Panc1 (cell line): ENCODE results near the gene RGS6. TPM values are rescaled to one million over a fixed set of nuclear protein-coding genes. Genes with fewer than 3 reads are reported as not detected.

Source experiments
- ATAC-seq: fragments of 200-7000 bp; cut with Tn5 transposase; 2 replicates; pipeline ENCODE4 v1.9.1; 2020; ENCODE audit warnings: mild to moderate bottlenecking, moderate library complexity
- BruUV-seq: library from RNA; stranded (reverse); fragments of 400-500 nt; replicated peaks from 2 replicates; lab custom pipeline; 2021; lab: Mats Ljungman, UMichigan
- CTCF ChIA-PET: fragments of 300-600 bp; sonication (Branson Sonifier 250); formaldehyde crosslinking; loops from one replicate; lab custom pipeline; 2022; ENCODE audit warnings: antibody characterized with exemption; lab: Charles Lee
- POLR2A ChIA-PET: fragments of 300-600 bp; sonication (Branson Sonifier 250); formaldehyde crosslinking; loops from one replicate; lab custom pipeline; 2022; ENCODE audit warnings: antibody characterized with exemption; lab: Charles Lee
- DNase-seq: peaks from one replicate; pipeline ENCODE4 v3.0.0-alpha.2; 2010; ENCODE audit warnings: low read depth, low spot score
- H3K27ac ChIP-seq: 2 replicates; pipeline ENCODE4 v1.5.1; 2011; ENCODE audit warnings: mild to moderate bottlenecking, low read length, inconsistent platforms
- H3K27me3 ChIP-seq: fragments of 200-500 bp; sonication (Bioruptor generic); 2 replicates; pipeline ENCODE4 v1.6.0; 2014; ENCODE audit warnings: low read length, inconsistent platforms; ENCODE audit not compliant: control insufficient read depth, insufficient read depth
- H3K36me3 ChIP-seq: fragments of 200-500 bp; sonication (Bioruptor generic); 2 replicates; pipeline ENCODE4 v1.5.1; 2014; ENCODE audit warnings: inconsistent platforms, mild to moderate bottlenecking, low read length, moderate library complexity; ENCODE audit not compliant: control insufficient read depth, insufficient read depth
- H3K4me1 ChIP-seq: 2 replicates; pipeline ENCODE4 v1.5.1; 2011; ENCODE audit warnings: inconsistent platforms, mild to moderate bottlenecking, low read length, moderate library complexity; ENCODE audit not compliant: control insufficient read depth, insufficient read depth
- H3K4me3 ChIP-seq, 2 experiments: 2 replicates each; pipeline ENCODE4 v1.5.1; 2011 to 2012; ENCODE audit warnings: low read depth in 2 of 2, low read length in 2 of 2, mild to moderate bottlenecking in 2 of 2, inconsistent platforms in 1 of 2, moderate library complexity in 1 of 2
- H3K9me3 ChIP-seq: fragments of 200-500 bp; sonication (Bioruptor generic); 2 replicates; pipeline ENCODE4 v1.5.1; 2014; ENCODE audit warnings: low read depth, mild to moderate bottlenecking, inconsistent platforms, low read length, moderate library complexity; ENCODE audit not compliant: control insufficient read depth, insufficient read depth
- CTCF ChIP-seq: fragments of 450-650 bp; IDR thresholded peaks from 2 replicates; pipeline ENCODE4 v1.5.1; 2017; ENCODE audit warnings: mild to moderate bottlenecking
- POLR2AphosphoS5 ChIP-seq: IDR thresholded peaks from 2 replicates; pipeline ENCODE4 v1.6.1; 2012; ENCODE audit warnings: mild to moderate bottlenecking, low read depth, low read length, moderate library complexity
- REST ChIP-seq, 2 experiments: IDR thresholded peaks; 2 replicates each; pipeline ENCODE4 v1.6.1; 2011 to 2012; ENCODE audit warnings: low read depth in 2 of 2, control low read depth in 1 of 2, low read length in 1 of 2, mild to moderate bottlenecking in 1 of 2, moderate library complexity in 1 of 2; ENCODE audit not compliant: insufficient read depth in 1 of 2
- SIN3A ChIP-seq: IDR thresholded peaks from 2 replicates; pipeline ENCODE4 v1.6.1; 2012; ENCODE audit warnings: low read depth, mild to moderate bottlenecking, low read length, moderate library complexity, borderline replicate concordance; ENCODE audit not compliant: insufficient read depth
- TCF7L2 ChIP-seq: IDR thresholded peaks from 2 replicates; pipeline ENCODE4 v1.6.1; 2011; ENCODE audit warnings: mild to moderate bottlenecking, low read depth, low read length, inconsistent platforms
- in situ Hi-C: cut with HindIII; loops from 2 replicates; pipeline ENCODE4 v1.10.0; 2016; ENCODE audit warnings: low sequenced_read_pairs, low pct_unique_long_range_greater_than_20kb
- intact Hi-C: fragments of 100-400 bp; cut with micrococcal nuclease; formaldehyde crosslinking; loops from one replicate; pipeline ENCODE4 v1.10.0; 2022; ENCODE audit not compliant: unreplicated experiment
- total RNA-seq: library from RNA; stranded (reverse); gene quantifications from one replicate; pipeline ENCODE4 v1.2.1, GENCODE V29; 2021; ENCODE audit not compliant: unreplicated experiment

The RGS6 gene
- total RNA-seq, 1 experiment from 2014 or later: not detected

- Histone ChIP-seq H3K9me3 (no peaks in the 10 kb centered on the region), H3K36me3 (no peaks in the 10 kb centered on the region), H3K4me3 (no peak overlapping the region), H3K4me1 (no peaks in the 10 kb centered on the region), H3K27ac (no peak overlapping the region), H3K27me3 (no peaks in the 10 kb centered on the region)
- no peak for TF ChIP-seq SIN3A
- no peak for TF ChIP-seq CTCF
- TF ChIP-seq POLR2AphosphoS5: no peak
- TF ChIP-seq REST (IDR thresholded peaks at IDR 0.05; ENCODE audit: insufficient read depth in 1 of 2, low read depth in 2 of 2, low read length in 1 of 2): no peak
- no peak for TF ChIP-seq TCF7L2
- intact Hi-C loops (no loop called here), in situ Hi-C loops (no loop called here)
- no TSS peak for BruUV-seq
- CTCF ChIA-PET: no interaction called here
- POLR2A ChIA-PET: no interaction called here
- no peak for ATAC-seq
- no peak for DNase-seq
Observed at GRCh38 chr14:72332046-72332445, 399.8 kb downstream of the RGS6 start.

GRCh38 chr14:72332871-72333270 is 400.6 kb downstream of the RGS6 start:
- Histone ChIP-seq H3K36me3 (no peaks in the 10 kb centered on the region), H3K4me1 (no peaks in the 10 kb centered on the region), H3K27ac (no peak overlapping the region), H3K4me3 (no peak overlapping the region), H3K27me3 (no peaks in the 10 kb centered on the region), H3K9me3 (no peaks in the 10 kb centered on the region)
- CTCF ChIA-PET: no interaction called here
- in situ Hi-C loops (no loop called here), intact Hi-C loops (no loop called here)
- BruUV-seq: no TSS peak
- no peak for TF ChIP-seq SIN3A
- no peak for TF ChIP-seq CTCF
- no peak for TF ChIP-seq POLR2AphosphoS5
- TF ChIP-seq REST (IDR thresholded peaks at IDR 0.05; ENCODE audit: insufficient read depth in 1 of 2, low read depth in 2 of 2, low read length in 1 of 2): no peak
- TF ChIP-seq TCF7L2: no peak
- POLR2A ChIA-PET: no interaction called here
- ATAC-seq (no peak), DNase-seq (no peak)
